ENCODE results near the gene MRPS15. TPM values are rescaled to one million over a fixed set of nuclear protein-coding genes. Genes with fewer than 3 reads are reported as not detected.

MRPS15 gene
- 164 and 213 TPM in 2 replicates for total RNA-seq (2014; rRNA removed)
- percentile 85 among the genes with signal in this experiment for Bru-seq, nascent RNA
- BruChase-seq, experiment 1, labeled RNA remaining after a 6-hour chase = percentile 88 among the genes with signal in this experiment
- percentile 87 among the genes with signal in this experiment for BruChase-seq, experiment 2, labeled RNA remaining after a 2-hour chase
- long read RNA-seq, transcript MRPS15-201 (8 exons, 1,006 nt) = major isoform, 56 of 70 reads
- long read RNA-seq, transcript MRPS15-203 (2 exons, 533 nt) = minor isoform, 7 of 70 reads
- long read RNA-seq, partial matches to known transcripts = 1 of 70 reads
- long read RNA-seq, other reads (novel, unspliced or antisense) = 4 of 70 reads

GRCh38 chr1:36463803-36464604 lies at the start of gene MRPS15:
Gene MRPS15 (minus strand): TSS chr1:36464384. CDS start chr1:36464275, 109 bp downstream.
- Histone ChIP-seq H3K36me3 (ENCODE audit: low read depth, low read length) (peaks cover 26% of the 10 kb centered on the region; the same call in 1 of the 2 replicates), H3K9ac (ENCODE audit: low read length) (peak within 1 kb of the TSS; percentile 95), H3K27me3 (ENCODE audit: low read length) (no peaks in the 10 kb centered on the region), H2AFZ (ENCODE audit: low read length) (peak within 1 kb of the TSS; percentile 92), H3K9me2 (replicated peaks; ENCODE audit: low read length) (no peaks in the 10 kb centered on the region), H3K4me3 (ENCODE audit: low read length) (peak within 1 kb of the TSS; percentile 99), H4K20me1 (ENCODE audit: low read length) (no peaks in the 10 kb centered on the region), H3K9me3 (ENCODE audit: low read length) (no peaks in the 10 kb centered on the region), H3F3A (ENCODE audit: low read length, unreplicated experiment) (no peaks in the 10 kb centered on the region), H3K27ac (ENCODE audit: low read length) (peak within 1 kb of the TSS; percentile 75), H3K4me1 (ENCODE audit: insufficient read depth, low read length) (peaks cover 12% of the 10 kb centered on the region), H3K4me2 (ENCODE audit: low read length) (peak within 1 kb of the TSS; percentile 98), H3K79me2 (ENCODE audit: low read length) (peaks cover 19% of the 10 kb centered on the region)
- BruUV-seq (replicated peaks) = TSS peak; percentile 23
- TF ChIP-seq EZH2phosphoT487 (IDR thresholded peaks at IDR 0.05; ENCODE audit: borderline replicate concordance, low read length) (no peak), CTCF (conservative IDR thresholded peaks at IDR 0.05; ENCODE audit: low read depth, low read length) (no peak), EZH2 (IDR thresholded peaks at IDR 0.05; ENCODE audit: low read length, unreplicated experiment) (no peak)
- peak; percentile 94 for DNase-seq
- intact Hi-C loops (cut with micrococcal nuclease) = loop anchor here (1.0 kb wide), 1 partner anchor 67 kb away; the partner anchor contains the start of gene LSM10
- ChIA-PET POLR2A (ENCODE audit: unreplicated experiment) (interaction anchor here (0.5 to 0.7 kb wide), 4 partner anchors 12 to 387 kb away, joined by 3 to 4 read pairs (median 3); no protein-coding TSS in a partner anchor), CTCF (no interaction called here)
- peak; percentile 92 for ATAC-seq

GRCh38 chr1:36512842-36513241 lies 48.7 kb upstream of the MRPS15 start:
- no peaks in the 10 kb centered on the region for H4K20me1 ChIP-seq (ENCODE audit: low read length)
- no peak overlapping the region for H3K27ac ChIP-seq (ENCODE audit: low read length)
- intact Hi-C loops (cut with micrococcal nuclease) = loop anchor here (10.0 kb wide), 1 partner anchor 1172 kb away; no protein-coding TSS in a partner anchor
- no peaks in the 10 kb centered on the region for H3K4me1 ChIP-seq (ENCODE audit: insufficient read depth, low read length)
- ATAC-seq (no peak), DNase-seq (no peak)
- POLR2A ChIA-PET (ENCODE audit: unreplicated experiment) = no interaction called here
- H3K4me3 ChIP-seq (ENCODE audit: low read length) = no peak overlapping the region
- H3K79me2 ChIP-seq (ENCODE audit: low read length) = no peaks in the 10 kb centered on the region
- CTCF ChIA-PET = no interaction called here
- TF ChIP-seq EZH2 (IDR thresholded peaks at IDR 0.05; ENCODE audit: low read length, unreplicated experiment) (no peak), CTCF (conservative IDR thresholded peaks at IDR 0.05; ENCODE audit: low read depth, low read length) (no peak), EZH2phosphoT487 (IDR thresholded peaks at IDR 0.05; ENCODE audit: borderline replicate concordance, low read length) (no peak)
- H3K36me3 ChIP-seq (ENCODE audit: low read depth, low read length) = no peaks in the 10 kb centered on the region
- no peaks in the 10 kb centered on the region for H3K9me2 ChIP-seq (replicated peaks; ENCODE audit: low read length)
- no TSS peak for BruUV-seq (replicated peaks)
- H2AFZ ChIP-seq (ENCODE audit: low read length) = no peak overlapping the region
- H3K27me3 ChIP-seq (ENCODE audit: low read length) = no peaks in the 10 kb centered on the region
- no peaks in the 10 kb centered on the region for H3K9me3 ChIP-seq (ENCODE audit: low read length)
- no peak overlapping the region for H3K9ac ChIP-seq (ENCODE audit: low read length)
- no peak overlapping the region for H3K4me2 ChIP-seq (ENCODE audit: low read length)
- no peaks in the 10 kb centered on the region for H3F3A ChIP-seq (ENCODE audit: low read length, unreplicated experiment)
